ENCODE measurements around the gene CDRT4.

Gene CDRT4

DNA sequence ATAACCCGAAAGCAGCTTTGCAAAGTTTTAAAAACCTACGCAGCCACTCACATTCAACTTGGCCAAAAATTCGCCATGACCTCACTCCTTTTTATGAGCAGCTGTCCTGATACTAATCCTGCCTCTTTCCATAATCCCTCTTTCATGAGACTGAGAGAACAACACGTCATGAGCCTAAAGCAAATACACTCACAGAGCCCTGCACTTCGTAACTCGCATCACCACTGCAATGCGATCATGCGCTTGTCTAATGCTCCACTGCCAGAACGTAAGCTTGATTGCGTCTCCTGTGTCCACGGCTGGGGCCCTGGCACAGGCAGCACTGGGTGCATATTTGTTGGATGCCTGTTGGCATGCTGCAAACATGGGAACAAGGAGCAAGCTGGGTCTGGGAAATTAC lies 36.2 kb downstream of the CDRT4 start:
- no peak for DNase-seq

GRCh38 chr17:15424521-15424920 lies 42.9 kb downstream of the CDRT4 start:
- DNase-seq: no peak

- no peak for DNase-seq
Measured at GRCh38 chr17:15422392-15422965, 44.9 kb downstream of the CDRT4 start.

- no peak for DNase-seq
Measured at GRCh38 chr17:15418781-15419180, 48.6 kb downstream of the CDRT4 start.

GRCh38 chr17:15414532-15415306 lies 52.7 kb downstream of the CDRT4 start:
- no peak for DNase-seq

DNA sequence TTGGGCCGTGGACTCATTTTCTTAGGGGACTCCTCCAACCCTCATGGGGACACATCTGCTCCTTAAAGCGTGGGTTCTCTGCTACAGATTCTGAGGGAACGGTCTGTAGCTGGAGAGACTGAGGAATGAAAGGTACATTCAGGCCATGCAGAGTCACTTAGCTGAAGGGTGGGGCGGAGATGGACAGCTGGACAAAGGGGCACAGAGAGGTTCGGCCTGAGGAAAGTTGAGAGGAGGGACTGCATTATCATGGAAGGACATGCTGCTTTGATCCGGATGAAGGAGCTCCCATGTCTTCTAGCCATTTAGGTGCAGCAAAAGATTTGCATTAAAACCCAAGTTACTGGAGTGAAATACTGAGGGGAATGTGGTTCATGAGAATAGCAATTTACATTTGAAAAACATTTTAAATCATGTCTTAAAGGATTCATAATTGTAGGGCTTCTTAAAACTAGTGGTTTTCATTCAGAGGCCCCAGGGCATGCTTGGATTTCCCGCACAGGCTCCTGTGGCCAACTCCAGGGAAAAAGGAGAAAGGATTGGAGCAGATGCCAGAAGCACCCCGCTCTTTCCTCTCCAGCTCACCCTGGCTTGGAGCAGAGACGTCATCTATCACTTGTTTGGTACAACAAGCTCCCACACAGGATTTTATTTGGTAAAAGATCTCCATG lies 54.2 kb downstream of the CDRT4 start:
- no peak for DNase-seq

- DNase-seq: no peak
Measured at GRCh38 chr17:15412606-15413005, 54.8 kb downstream of the CDRT4 start.

DNA sequence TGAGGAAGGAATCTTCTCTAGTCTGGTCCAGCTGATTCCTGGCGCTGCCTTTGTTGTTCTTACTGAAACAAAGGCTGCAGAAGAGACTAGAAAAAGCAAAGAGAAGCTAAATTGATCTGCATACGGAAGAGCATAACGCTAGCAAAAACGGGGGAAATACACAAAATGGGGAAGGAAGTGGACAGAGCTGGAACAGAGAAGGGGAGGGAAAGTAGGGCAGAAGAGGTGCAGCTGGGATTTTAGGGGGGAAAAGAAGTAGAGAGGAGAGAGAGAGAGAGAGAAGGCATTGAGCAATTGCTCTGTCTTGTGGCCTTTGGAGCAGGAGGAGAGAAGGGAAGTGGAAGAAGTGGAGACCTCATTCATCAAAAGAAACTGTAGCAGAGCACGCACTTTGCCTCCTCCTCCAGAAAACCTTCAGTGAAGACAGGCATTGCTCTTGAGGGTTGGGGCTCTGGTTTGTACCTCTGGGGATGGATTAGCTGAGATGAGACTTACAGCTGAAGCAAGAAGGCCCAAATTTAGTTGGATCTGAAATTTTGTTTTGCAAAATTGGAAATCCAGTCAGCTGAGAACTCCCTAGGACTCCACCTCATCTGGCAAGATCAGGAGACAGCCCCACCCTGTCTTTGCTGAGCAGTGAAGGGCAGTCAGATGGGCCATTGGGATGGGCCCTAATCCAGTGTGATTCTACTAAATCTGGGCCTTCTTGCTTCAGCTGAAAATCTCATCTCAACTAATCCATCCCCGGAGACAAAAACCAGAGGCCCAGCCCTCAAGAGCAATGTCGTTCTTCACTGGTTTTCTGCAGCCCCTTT lies 55.8 kb downstream of the CDRT4 start:
- DNase-seq: no peak

- DNase-seq: no peak
Measured at GRCh38 chr17:15409721-15410250, 57.6 kb downstream of the CDRT4 start.

- DNase-seq: no peak
Measured at GRCh38 chr17:15408803-15409202, 58.6 kb downstream of the CDRT4 start.

DNA sequence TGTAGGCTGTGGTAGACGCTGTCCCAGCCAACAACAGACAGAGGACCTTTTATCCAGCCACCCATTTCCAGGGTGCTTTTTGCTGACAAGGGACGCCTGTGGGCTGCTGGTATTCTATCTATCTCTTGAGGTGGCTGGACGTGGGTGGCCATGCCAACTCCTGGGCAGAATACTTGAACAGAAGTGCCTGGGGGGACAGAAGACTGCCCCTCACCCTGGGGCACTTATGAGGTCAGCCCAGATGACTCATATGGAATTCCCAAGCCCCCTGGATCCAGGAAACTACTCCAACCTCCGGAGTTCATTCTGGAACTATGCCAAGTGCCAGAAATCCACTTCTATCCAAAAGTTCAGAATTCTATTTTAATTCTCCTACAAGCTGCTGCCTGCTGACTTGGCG lies 61.3 kb downstream of the CDRT4 start:
- no peak for DNase-seq

DNA sequence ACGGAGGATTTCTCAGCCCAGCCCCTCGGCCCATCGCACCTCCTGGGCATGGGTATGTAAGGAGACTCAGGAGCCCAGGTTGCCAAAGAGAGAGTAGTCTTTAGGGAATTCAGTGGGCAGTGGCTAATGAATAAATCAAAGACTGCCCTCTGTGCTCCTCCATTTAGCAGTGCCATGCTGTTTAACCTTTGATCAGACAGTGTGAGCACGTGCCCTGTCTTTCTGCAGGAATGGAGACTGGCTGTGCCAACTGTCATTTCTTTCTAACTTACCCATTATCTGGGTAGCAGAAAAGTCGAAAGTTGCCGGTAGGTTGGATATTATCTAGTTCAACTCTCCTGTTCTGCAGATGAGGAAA lies 62.4 kb downstream of the CDRT4 start:
- DNase-seq: no peak

- DNase-seq: no peak
Measured at GRCh38 chr17:15404106-15405057, 63.0 kb downstream of the CDRT4 start.

DNA sequence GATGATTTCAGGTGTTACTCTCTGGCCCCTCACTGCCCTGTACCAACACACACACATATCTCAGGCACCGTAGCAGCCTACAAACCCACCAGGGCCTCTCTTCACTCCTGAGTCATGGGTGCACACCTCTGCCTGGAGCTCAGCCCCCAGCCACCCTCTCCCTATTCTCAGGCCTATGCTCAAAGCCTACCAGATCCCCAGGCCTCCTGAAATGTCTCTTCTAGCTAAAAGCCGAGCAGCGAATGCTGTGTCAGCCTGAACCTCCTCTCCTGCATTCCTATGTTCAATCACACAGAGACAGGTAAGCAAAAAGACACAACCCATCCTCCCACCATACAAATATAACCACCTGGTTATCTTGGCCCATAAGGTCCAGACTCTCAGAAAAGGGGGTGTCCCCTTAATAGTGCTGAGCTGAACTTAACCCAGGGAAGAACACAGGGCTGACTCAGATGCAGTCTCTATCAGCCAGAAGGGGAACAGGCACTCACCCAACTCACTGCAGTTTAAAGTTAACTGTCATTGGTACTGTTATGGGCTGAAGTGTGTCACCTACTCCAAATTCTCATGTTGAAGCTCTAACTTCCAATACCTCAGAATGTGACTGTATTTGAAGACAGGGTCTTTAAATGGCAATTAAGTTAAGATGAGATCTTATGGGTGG lies 64.0 kb downstream of the CDRT4 start:
- DNase-seq: no peak

DNA sequence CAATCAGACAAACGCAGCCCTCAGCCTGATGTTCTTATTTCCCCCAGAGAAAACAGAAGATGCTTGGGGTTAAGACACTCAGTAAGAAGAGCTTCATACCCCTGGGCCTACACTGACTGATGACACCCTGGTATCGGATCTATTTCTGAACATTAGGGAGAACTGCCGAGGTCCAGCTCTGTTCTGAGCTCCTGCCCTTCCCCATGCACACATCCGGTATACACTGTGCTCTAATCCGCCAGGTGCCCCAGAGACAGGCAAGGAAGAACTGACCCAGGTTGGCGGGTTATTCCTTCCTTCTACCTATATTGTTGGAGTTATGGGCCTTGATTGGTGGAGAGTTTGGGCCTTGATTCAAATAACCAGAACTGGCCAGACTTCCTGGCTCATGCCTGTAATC lies 68.0 kb downstream of the CDRT4 start:
- DNase-seq: no peak

DNA sequence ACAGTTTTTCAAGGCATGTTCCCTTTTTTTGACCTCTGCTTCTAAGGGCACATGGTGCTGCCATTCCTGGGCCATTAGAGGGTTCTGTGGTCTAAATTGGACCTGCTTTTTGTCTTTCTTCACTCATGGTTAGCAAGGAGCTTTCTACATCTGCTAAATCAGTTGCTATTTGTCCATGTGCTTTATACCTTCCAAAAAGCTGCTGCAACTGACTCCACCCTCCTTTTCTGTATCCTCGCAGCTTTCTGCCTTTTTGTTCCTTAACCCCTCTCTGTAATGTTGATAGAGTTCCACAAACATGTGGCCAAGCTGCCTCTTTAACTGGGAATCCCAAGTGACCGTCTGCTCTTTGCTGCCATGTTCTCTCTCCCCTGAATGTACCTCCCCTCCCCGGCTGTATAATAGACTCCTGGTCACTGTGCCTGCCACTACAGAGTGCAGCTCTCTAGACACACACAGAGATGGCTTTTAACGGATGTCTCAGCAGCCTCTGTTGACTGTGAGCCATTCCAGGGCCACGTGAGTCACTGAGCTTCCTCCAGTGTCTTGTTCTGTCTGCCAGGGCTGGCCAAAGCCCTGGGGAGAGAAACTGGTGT lies 68.6 kb downstream of the CDRT4 start:
- DNase-seq: no peak

DNA sequence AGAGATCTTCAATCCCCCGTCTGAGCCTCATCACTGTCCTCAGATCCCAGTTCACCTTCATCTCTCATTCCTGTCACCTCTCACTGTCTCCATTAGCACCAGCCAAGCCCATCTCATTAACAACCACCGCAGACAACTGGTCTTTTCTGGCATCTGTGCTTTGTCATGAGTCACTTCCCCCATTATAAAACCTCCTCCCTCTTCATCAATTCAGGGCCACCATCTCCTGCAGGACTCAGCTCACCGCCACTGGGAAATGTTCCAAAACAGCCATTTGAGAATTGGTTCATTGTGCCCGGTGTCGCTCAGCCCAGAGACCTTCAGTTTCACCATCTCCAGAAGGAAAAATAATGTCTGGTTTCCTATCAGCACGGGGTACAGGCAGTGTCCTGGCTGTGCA lies 69.1 kb downstream of the CDRT4 start:
- no peak for DNase-seq

GRCh38 chr17:15397620-15398019 lies 69.8 kb downstream of the CDRT4 start:
- no peak for DNase-seq

- DNase-seq: no peak
Measured at GRCh38 chr17:15395091-15395490, 72.3 kb downstream of the CDRT4 start.

- DNase-seq: no peak
Measured at GRCh38 chr17:15393414-15393813, 74.0 kb downstream of the CDRT4 start.

DNA sequence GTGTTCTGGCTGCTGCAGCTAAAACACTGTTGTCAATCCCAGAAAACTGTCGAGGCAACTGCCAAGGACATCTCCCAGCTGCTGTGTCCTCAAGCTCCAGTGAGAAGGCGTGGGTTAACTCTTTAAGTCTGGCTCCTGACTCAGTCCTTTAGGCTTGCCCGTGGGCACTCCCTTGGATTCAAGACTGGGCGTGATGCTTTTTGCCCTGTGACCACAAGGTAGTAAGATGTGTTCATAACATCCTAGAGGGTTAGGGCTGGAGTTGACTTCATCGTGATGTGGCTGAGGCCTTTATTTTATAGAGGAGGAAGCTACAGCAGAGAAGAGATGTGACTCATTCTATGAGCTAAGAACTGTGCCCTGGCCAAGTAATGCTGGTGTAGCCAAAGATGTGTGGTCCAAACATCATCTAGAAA lies 75.1 kb downstream of the CDRT4 start:
- DNase-seq: no peak

All from NCI-H1930 (cell line).